ENCODE data around the gene DLG5.

The DLG5 gene

GRCh38 chr10:77869626-77870420, 56.7 kb downstream of the DLG5 start:
- no peak overlapping the region for H3K4me3 ChIP-seq (ENCODE audit: low read depth, low read length)
- no peak for DNase-seq (ENCODE audit: low read depth)
- TF ChIP-seq, protein P1, sequence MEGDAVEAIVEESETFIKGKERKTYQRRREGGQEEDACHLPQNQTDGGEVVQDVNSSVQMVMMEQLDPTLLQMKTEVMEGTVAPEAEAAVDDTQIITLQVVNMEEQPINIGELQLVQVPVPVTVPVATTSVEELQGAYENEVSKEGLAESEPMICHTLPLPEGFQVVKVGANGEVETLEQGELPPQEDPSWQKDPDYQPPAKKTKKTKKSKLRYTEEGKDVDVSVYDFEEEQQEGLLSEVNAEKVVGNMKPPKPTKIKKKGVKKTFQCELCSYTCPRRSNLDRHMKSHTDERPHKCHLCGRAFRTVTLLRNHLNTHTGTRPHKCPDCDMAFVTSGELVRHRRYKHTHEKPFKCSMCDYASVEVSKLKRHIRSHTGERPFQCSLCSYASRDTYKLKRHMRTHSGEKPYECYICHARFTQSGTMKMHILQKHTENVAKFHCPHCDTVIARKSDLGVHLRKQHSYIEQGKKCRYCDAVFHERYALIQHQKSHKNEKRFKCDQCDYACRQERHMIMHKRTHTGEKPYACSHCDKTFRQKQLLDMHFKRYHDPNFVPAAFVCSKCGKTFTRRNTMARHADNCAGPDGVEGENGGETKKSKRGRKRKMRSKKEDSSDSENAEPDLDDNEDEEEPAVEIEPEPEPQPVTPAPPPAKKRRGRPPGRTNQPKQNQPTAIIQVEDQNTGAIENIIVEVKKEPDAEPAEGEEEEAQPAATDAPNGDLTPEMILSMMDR (conservative IDR thresholded peaks at IDR 0.05; ENCODE audit: low read depth, low read length) = no peak

DNA sequence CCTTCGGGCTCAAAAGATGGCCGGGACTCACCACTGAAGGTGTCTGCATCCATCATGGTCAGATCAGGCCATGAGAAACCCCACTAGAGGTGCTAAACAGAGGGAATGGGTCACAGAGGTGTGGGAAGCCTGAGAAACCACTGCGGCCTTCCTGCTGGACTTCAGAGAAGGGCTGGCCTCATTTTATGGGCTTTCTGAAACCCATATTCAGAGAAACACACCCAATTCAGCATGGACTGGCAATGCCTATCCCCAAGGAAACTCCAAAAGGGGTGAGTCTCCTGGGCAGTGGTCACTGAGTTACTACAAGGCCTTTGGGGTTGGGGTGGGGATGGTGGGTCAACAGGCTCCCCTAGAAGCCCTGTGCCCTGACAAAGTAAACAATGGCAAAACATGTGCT, 58.0 kb downstream of the DLG5 start:
- no peak overlapping the region for H3K4me3 ChIP-seq (ENCODE audit: low read depth, low read length)
- TF ChIP-seq, protein P1 (conservative IDR thresholded peaks at IDR 0.05; ENCODE audit: low read depth, low read length) = no peak
- no peak for DNase-seq (ENCODE audit: low read depth)

- DNase-seq (ENCODE audit: low read depth) = no peak
- TF ChIP-seq, protein P1 (conservative IDR thresholded peaks at IDR 0.05; ENCODE audit: low read depth, low read length) = no peak
- H3K4me3 ChIP-seq (ENCODE audit: low read depth, low read length) = no peak overlapping the region
Observed at GRCh38 chr10:77867124-77867719, 59.3 kb downstream of the DLG5 start.

DNA sequence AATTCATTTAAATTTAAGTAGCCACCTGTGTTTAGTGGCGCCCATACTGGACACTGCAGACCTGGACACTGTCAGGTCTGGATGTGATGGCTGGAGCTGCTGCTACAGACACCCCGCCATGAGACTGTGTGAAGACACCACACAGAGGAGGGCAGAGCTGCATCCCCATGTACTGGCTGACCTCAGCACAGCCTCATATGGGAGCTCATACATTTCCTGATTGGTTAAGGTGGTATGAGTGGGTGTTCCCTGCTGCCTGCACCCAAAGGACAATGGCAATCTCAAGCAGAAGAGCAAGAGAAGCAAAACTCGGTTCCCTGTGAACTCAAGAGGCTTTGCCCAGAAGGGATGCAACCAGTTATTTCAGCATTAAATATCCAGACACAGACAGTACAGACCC, 60.0 kb downstream of the DLG5 start:
- DNase-seq (ENCODE audit: low read depth) = no peak
- TF ChIP-seq, protein P1 (conservative IDR thresholded peaks at IDR 0.05; ENCODE audit: low read depth, low read length) = no peak
- H3K4me3 ChIP-seq (ENCODE audit: low read depth, low read length) = no peak overlapping the region

DNA sequence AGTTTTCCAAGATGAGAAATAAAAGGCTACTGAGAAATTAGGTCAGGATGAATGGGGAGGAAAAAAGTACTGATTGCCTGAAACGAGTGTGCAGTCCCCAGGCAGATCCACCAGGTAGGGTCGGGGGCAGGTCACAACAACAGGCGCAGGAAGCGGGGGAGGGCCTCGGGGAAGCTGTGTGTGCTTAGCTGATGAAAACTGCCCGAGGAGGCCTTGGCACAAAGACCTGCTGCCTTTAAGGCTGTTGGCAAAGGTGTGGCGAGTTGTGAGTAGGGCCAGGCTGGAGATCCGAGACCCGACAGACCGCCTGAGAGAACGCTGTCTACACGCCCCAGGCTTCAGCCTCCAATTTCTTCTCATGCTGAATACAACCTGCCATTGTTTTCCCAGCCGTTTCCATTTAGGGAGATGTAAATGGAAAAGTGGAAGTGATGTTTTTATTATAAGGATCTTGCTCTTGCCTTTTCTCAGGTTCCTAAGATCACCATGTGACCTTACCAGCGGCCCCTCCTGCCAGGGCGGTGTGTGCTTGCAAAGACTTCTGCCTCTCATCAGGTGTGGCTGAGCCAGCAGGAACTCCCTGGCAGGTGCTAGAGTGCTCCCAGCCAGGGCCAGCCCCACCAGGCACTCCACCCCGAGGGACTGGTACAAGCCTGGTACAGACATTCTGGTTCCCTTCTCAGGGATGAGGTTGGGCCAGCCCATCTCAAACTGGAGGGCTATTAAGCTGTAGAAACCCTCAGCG, 60.8 kb downstream of the DLG5 start:
- no peak overlapping the region for H3K4me3 ChIP-seq (ENCODE audit: low read depth, low read length)
- DNase-seq (ENCODE audit: low read depth) = no peak
- TF ChIP-seq, protein P1 (conservative IDR thresholded peaks at IDR 0.05; ENCODE audit: low read depth, low read length) = no peak

DNA sequence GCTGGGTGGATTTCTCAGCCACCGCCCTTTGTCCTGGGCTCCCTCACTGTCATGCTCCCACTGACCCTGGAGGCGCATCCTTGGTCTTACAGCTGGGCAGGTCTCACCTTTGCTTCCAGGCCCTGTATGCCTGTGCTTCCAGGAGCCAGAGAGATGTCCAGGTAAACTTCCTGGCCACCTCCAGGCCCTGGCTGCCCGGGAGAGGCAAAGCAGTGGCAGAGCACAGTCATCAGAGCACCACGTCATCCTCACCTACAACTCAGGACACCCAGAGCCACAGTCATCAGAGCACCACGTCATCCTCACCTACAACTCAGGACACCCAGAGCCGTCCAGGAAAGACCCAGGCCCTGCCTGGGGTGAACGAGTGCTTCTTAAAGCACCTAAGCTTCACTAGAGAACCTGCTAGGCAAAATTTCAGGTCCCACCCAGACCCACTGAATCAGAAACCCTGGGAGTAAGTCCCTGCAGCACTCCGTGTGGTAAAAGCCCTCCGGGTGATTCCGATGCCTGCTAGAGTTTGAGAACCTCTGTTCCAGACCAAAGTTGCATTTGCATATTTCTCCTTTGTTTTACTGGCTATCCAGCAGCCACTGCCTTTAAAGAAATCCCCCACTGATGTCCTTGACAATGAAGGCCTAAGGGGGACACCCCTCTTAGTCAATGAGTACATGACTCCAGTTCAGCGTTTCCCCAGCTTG, 62.3 kb downstream of the DLG5 start:
- H3K4me3 ChIP-seq (ENCODE audit: low read depth, low read length) = no peak overlapping the region
- TF ChIP-seq, protein P1 (conservative IDR thresholded peaks at IDR 0.05; ENCODE audit: low read depth, low read length) = no peak
- DNase-seq (ENCODE audit: low read depth) = no peak

Measured in choroid plexus epithelial cell (primary cell).